ENCODE results near the gene HMGCR. TPM values are rescaled to one million over a fixed set of nuclear protein-coding genes. Genes with fewer than 3 reads are reported as not detected.

HMGCR gene
- total RNA-seq, 1 donor from 2014 or later: 70.0 TPM

DNA sequence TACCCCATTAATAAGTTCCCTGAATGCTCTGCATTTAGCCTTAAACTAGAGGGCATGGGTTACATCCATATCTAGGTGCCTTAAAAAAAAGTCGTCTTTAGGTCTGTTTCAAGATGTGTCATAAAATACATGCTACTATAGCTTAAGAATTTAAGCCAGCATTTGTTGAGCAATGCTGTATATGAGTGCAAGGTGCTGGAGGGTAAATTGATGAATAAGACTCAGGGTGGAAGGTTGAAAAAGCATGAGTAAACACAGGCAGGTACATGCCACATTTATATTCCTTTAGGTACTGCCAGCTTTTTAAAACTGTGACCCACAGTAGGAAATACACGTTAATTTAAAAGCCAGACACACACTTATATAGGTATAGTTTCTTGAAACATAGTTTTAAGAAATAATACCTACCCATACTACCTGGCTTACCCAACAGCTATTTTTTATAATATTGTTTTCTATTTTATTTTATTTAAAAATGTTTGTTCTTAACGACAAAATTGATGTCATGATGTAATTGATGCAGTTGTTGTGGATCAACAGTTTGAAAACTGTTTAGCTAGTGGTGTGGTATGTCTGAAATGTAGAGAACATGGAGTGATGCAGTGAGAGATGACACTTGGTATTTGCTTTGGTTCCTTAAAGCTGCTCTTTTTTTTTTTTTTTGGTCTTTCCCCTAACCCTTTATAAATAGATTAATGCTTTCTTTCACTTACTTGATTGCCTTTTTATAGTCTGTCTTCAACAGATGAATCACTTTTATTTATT lies 3.9 kb downstream of the HMGCR start:
- intact Hi-C loops (cut with micrococcal nuclease): no loop called here

DNA sequence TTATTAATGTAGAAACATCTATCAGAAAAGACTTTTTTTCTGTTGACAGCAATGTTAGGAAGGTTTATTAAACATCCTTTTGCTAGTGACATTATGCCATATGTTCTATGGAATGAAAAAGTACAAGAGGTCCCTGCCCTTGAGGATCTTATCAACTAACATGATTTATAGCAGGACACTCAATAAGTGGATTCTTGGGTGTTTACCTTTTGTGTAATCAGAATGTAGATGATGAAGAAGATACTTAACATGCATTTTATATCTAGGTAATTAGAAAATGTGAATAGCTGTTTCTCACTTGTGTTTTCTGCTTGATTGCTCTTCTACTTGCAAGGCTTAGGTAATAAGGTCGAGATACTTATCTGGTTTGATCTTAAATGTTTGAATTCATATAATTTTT lies 4.9 kb downstream of the HMGCR start:
- intact Hi-C loops (cut with micrococcal nuclease): no loop called here

DNA sequence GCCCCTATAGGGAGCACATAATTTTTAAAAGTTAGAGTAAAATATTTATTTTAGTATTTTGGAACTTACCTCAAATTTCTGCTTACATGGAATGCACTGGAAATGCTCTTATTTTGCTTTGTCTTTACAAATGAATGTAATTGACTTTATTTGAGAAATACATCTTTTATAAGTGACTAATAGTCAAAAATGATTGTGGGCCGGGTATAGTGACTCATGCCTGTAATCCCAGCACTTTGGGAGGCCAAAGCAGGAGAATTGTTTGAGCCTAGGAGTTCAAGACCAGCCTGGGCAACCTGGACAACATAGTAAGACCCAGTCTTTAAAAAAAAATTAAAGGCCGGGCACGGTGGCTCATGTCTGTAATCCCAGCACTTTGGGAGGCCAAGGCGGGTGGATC lies 5.8 kb downstream of the HMGCR start:
- intact Hi-C loops (cut with micrococcal nuclease): no loop called here

DNA sequence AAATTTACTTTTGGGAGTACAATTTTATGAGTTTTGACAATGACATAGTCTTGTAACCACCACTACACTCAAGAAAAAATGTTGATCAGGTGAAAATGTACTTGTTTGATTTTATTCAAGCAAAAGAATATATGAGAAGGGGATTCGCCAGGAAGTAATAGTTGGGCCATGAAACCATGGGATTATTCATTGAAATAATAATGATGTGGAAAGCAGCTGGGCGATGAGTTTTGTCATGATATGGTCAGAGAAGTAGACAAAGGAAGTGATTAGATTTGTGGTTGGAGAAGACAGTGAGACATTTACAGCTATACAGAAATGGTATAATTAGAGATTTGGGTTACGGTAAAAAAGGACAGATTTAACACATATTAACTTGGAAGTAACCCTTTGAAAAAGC lies 11.2 kb downstream of the HMGCR start:
- intact Hi-C loops (cut with micrococcal nuclease): no loop called here

DNA sequence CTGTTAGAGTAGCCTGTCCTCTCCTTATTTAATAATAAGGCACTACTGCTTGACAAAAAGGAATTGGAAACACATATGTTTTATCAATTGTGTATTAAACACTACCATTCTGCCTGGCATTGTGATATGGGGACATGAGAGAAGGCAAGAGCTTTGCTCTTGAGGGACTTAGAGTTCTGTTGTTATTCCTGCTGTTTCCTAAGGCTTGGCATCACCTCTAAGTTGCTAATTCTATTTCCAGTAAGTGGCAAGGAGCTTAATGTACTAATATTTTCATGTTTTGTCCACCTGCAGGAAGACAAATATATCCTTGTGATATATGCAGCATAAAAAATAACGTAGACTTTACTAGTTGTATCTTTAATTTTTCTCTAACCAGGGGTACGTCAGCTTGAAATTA lies 12.6 kb downstream of the HMGCR start:
- intact Hi-C loops (cut with micrococcal nuclease): no loop called here

DNA sequence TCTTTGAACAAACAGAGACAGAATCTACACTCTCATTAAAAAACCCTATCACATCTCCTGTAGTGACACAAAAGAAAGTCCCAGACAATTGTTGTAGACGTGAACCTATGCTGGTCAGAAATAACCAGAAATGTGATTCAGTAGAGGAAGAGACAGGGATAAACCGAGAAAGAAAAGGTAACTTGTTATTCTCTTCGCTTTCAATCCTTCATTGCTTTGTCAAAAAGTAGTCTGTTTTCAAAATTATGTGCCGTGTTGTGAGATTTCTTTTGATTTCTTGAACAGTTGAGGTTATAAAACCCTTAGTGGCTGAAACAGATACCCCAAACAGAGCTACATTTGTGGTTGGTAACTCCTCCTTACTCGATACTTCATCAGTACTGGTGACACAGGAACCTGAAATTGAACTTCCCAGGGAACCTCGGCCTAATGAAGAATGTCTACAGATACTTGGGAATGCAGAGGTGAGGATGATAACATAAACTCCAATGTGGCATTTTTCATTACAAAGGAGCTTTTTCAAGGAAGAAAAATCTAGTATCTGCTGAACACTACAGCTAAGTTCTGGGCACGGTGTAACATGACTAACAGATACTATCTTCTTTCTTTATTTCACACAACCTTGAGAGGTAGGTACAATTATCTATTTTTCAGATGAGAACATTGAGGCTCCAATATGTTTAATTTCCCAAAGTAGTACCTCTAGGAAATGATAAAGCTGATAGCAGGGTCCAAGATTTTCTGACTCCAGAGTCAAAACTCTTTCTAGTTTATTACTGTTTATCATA lies 14.3 kb downstream of the HMGCR start:
- intact Hi-C loops (cut with micrococcal nuclease): no loop called here

DNA sequence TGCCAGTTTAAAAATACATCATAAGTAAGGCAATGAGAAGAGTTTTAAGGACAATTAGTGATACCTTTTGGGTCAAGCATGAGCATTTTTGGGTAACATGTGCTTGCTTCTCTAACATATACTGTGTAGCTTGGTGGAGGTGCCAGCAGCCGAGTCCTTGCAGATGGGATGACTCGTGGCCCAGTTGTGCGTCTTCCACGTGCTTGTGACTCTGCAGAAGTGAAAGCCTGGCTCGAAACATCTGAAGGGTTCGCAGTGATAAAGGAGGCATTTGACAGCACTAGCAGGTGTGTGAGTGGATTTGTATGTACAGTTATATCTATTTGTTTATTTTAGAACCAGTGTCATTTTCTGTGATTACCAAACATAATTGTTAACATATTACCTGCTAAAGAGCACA lies 18.2 kb downstream of the HMGCR start:
- intact Hi-C loops (cut with micrococcal nuclease): no loop called here

DNA sequence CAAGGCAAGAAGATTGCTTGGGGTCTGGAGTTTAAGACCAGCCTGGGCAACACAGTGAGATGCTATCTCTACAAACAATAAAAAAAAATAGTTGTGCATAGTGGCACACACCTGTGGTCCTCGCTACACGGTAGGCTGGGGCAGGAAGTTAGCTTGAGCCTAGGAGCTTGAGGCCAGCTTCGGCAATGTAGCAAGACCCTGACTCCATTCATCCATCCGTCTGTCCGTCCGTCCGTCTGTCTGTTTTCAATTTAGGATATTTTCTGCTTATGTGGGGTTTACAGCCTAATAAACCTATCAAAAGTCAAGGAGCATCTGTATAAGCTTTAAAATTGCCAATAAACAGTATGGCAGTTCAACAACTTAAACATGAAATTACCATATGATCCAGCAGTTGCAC lies 19.7 kb downstream of the HMGCR start:
- intact Hi-C loops (cut with micrococcal nuclease): no loop called here

DNA sequence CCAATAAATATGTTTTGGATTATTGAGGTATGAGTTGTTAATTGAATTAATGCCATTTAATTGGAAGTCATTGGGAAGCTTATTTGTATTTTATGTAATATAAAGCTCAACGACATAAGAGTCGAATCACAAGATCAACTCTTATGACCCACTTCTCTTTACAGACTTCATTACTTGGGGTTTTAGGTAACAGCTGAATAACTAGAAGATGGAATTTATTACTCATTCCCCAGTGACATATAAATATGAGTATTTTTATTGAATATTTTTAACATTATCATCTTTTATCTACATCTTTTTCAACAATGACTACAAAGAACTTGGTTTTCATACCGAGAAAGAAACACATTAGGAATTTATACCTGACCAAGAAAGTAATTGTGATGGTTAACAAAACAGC lies 21.1 kb downstream of the HMGCR start:
- intact Hi-C loops (cut with micrococcal nuclease): no loop called here

DNA sequence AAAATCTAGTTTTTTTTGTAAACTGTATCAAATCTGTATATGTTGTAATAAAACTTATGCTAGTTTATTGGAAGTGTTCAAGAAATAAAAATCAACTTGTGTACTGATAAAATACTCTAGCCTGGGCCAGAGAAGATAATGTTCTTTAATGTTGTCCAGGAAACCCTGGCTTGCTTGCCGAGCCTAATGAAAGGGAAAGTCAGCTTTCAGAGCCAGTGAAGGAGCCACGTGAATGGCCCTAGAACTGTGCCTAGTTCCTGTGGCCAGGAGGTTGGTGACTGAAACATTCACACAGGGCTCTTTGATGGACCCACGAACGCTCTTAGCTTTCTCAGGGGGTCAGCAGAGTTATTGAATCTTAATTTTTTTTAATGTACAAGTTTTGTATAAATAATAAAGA lies 24.3 kb downstream of the HMGCR start:
- intact Hi-C loops (cut with micrococcal nuclease): no loop called here

DNA sequence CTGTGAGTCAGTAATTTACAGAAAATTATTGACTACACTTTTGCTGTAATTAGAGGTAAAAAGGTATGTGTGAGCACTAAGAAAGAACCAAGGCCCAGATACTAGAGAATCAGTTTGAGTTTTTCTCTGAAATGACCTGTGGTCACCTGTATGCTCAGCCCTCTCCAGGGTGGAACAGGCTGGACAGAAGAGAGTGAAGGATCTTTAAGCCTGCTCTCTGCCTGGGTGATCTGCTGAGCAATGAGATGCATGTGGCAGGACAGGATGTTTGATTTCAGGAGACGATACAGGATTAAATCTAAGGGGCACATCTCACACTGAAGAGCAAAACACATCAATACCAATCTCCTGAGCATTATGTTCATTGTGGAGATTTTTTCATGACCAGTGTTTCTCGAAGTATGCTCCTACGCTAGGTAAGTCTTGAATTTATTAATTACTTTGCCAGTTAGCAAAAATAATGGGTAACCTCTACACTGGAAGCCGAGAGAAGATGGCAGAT lies 25.5 kb downstream of the HMGCR start:
- intact Hi-C loops (cut with micrococcal nuclease): no loop called here

DNA sequence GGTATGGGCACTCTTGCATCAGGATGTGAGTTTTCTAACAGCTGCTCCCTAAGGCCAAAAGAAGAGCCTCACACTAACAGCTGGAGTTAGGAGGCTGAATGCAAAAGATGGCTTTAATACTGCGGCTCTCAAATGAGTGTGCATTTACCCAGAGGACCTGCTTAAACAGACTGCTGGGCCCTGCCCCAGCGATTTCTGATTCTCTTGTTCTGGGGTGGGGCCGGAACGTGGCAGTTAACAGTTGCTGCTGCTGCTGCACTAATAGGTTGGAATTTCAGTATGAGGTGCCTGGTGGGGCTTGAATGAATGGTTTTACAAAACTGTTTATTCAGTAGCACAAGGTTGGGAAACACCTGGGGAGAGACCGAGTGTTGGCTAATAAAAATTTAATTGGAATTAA lies 26.1 kb downstream of the HMGCR start:
- intact Hi-C loops (cut with micrococcal nuclease): no loop called here

DNA sequence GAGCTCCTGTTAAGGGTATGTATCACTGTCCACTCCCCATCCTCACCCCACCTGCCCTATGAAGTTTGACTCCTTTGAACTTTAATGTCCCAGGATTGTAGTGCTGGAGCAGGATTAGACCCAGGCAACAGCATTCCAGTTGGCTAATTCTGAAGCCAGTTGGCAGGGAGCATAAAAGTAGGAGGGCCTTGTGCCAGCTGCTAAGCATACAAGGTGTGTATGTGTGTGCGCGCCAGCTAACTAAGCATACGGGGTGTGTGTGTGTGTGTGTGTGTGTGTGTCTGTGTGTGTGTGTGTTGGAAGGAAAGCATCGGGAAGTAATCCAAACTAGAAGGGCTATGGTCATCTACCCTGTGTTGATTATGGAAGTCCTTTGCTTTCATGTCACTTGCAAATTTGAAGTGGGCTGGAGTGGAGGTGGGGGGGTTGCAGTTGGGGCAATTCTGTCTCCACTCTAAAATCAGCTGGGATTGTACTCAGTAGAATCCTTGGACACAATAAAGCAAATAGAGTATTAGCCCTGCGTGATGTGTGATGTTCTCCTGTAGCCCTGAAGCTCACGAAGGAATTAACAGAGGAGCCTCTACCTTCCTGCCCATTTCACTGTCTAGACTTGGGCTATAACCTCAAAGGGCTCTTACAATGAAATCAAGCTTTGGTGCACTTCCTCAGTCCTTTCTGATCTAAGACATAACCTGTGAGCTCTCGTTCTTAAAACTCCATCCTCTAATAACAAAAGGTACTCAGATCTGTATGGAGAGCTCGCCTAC lies 26.9 kb downstream of the HMGCR start:
- intact Hi-C loops (cut with micrococcal nuclease): no loop called here

DNA sequence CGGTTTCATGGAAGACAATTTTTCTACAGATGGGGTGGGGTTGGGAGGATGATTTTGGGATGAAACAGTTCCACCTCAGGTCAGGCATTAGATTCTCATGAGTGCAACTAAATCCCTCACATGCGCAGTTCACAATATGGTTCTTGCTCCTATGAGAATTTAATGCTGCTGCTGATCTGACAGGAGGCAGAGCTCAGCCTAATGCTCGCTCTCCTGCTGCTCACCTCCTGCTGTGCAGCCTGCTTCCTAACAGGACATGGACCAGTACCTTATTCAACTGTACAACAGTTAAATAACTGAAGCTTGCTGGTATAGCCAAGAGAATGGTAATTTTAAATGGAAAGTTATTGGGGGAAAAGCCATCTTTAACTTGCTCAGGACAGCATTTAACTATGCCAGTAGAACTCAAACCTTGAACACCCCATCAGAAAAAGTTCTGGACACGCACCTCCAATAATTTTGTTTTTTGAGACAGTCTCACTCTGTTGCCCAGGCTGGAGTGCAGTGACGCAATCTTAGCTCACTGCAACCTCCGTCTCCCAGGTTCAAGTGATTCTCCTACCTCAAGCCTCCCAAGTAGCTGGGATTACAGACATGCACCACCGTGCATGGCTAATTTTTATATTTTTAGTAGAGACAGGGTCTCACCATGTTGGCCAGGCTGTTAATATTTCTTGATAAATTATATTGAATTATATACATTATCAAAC lies 27.7 kb downstream of the HMGCR start:
- intact Hi-C loops (cut with micrococcal nuclease): no loop called here

DNA sequence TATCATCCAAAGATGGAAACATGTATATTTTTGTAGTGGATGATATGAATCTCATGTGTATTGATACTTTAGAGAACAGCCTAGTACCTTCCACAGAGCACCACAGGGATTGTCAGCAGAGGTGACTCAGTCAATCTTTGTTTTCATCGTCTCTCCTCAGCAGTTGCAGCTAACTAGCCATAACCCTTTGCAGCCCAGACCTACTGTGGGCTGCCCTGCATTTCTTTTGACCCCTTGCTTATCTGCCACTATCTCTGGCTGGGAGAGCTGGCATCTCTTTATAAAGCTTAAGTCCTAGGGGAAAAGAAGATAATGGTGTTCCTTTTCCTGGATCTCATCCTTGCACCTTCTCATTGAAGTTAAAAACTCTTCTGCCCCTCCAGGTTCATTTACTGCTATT lies 28.7 kb downstream of the HMGCR start:
- intact Hi-C loops (cut with micrococcal nuclease): no loop called here

DNA sequence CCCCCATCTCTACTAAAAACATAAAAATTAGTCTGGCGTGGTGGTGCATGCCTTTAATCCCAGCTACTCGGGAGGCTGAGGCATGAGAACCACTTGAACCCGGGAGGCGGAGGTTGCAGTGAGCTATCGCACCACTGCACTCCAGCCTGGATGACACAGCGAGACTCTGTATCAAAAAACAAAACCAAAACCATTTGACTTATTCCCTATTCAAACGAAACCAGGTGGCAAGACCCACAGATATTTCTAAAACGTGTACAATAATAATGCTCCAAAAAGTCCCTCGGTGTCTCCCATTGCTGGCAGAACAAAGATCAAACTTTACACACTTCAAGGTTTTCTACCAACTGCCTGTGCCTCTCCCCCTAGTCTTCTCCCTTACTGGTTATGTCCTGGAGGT lies 29.8 kb downstream of the HMGCR start:
- intact Hi-C loops (cut with micrococcal nuclease): no loop called here

DNA sequence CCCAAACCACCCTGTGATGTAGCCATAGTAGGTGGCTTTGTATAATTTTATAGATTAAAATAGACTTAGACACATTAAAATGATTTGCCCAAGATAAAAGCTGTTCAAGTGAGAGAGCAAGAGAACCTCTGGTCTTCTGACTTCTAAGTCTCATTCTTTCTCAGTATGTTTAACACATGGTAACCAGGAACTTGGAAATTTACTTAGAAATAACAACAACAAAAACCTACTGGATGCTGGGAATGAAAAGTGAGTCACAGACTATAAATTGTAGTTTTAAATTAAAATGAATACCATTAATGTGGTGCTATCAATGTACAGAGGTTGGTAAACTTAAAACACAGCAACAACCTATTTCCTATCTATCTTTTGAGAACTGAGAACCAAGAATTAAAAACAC lies 30.4 kb downstream of the HMGCR start:
- intact Hi-C loops (cut with micrococcal nuclease): no loop called here

DNA sequence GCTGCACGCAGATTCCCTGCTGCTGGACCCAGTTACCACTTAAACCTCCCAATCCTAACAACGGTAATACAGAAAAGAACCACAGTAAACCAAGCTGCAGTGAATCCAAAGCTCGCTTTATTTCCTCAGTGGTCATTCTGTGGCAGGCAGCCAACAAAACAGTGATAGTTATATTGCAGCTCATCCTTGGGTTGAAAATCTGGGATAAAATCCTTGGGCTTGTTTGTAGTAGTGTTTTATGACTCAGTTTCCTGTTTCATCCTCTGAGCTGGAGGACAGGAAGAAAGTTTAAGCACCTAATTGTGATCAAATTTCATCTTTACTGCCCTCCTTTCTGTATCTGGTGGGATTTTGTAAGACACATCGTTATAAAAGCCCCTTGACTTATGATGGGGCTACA lies 31.4 kb downstream of the HMGCR start:
- intact Hi-C loops (cut with micrococcal nuclease): no loop called here

DNA sequence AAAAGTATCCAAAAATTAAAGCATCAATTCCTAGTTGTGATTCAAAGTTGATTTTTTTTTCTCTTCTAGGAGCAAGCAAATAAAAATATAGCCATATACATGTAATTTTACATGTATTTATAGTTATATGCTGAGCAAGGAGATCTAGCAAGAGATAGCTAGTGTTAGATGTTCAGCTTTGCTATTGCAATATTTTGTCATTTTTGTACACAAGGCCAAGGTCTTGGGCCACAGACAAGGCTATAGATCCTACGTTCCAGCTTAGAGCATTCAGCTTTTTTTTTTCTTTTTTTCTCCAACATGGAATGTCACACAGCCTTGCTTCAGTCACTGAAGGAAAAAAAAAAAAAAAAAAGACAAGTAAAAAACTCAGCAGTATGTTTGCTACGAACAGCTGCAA lies 36.8 kb downstream of the HMGCR start:
- intact Hi-C loops (cut with micrococcal nuclease): no loop called here

DNA sequence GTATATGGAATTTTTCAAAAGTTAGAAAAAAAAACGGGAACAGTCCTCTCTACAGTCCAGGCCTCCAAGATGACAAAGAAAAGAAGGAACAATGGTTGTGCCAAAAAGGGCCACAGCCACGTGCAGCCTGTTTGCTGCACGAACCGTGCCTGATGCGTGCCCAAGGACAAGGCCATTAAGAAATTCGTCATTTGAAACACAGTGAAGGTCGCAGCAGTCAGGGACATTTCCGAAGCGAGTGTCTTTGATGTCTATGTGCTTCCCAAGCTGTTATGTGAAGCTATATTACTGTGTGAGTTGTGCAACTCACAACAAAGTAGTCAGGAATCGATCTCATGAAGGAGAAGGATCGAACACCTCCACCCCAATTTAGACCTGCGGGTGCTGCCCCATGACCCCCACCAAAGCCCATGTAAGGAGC lies 37.4 kb downstream of the HMGCR start:
- intact Hi-C loops (cut with micrococcal nuclease): no loop called here

DNA sequence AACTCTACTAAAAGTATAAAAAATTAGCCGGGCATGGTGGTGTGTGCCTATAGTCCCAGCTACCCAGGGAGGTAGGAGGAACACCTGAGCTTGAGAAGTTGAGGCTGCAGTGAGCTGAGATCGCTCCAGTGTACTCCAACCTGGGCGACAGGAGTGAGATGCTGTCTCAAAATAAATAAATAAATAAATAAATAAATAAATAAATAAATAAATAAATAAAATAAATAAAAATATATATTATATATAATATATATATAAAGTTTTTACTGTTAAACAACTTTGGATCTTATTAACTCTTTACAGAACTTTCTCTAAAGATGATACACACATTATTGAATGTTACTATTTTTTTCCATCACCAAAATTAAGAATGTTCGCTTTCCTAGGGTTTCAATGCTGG lies 38.4 kb downstream of the HMGCR start:
- intact Hi-C loops (cut with micrococcal nuclease): no loop called here

Measured in T-helper 1 cell treated with Interleukin-12 subunit alpha and Interleukin-12 subunit beta and Interleukin-4 antibody, amounts not matched to agents 30 ng/mL and 1 ng/mL, for 36 hours (primary cell).